ENCODE measurements around the gene TPH2.

Gene TPH2

DNA sequence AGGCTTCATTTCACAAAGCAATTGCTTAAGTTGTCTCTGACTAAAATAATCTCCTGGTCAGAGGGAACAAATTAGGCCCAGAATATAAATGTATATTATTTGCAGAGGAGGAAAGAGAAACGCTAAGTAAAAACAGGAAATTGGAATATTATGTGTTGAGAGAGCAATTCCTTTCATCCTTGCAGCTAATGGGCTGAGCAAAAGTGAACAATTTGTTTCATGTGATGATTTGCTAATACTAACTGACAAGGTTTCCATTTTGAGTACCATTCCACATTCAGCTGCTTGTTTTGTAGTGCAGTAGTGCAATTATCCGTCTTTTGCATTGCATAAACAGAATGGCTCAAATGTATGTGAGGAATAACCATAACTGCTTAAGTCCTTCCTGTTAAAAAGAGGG is 103.2 kb downstream of the TPH2 start:
- no peak for TF ChIP-seq TARDBP (IDR thresholded peaks at IDR 0.05)
- no peak for TF ChIP-seq FOXK2 (IDR thresholded peaks at IDR 0.05)
- no peak for TF ChIP-seq ELF4 (IDR thresholded peaks at IDR 0.05)
- TF ChIP-seq HDGF (IDR thresholded peaks at IDR 0.05; ENCODE audit: borderline replicate concordance) = no peak
- no peak for TF ChIP-seq NFRKB (IDR thresholded peaks at IDR 0.05)
- no peak for TF ChIP-seq ZNF384 (IDR thresholded peaks at IDR 0.05)
- no peak for TF ChIP-seq LEF1 (IDR thresholded peaks at IDR 0.05; ENCODE audit: borderline replicate concordance)
- no peak for TF ChIP-seq BHLHE40 (IDR thresholded peaks at IDR 0.05; ENCODE audit: borderline replicate concordance)
- TF ChIP-seq SP1 (IDR thresholded peaks at IDR 0.05) = no peak
- TF ChIP-seq, protein P1, sequence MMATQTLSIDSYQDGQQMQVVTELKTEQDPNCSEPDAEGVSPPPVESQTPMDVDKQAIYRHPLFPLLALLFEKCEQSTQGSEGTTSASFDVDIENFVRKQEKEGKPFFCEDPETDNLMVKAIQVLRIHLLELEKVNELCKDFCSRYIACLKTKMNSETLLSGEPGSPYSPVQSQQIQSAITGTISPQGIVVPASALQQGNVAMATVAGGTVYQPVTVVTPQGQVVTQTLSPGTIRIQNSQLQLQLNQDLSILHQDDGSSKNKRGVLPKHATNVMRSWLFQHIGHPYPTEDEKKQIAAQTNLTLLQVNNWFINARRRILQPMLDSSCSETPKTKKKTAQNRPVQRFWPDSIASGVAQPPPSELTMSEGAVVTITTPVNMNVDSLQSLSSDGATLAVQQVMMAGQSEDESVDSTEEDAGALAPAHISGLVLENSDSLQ (IDR thresholded peaks at IDR 0.05) = no peak
- no peak for TF ChIP-seq FOXM1 (IDR thresholded peaks at IDR 0.05; ENCODE audit: borderline replicate concordance)
- TF ChIP-seq ARNT (IDR thresholded peaks at IDR 0.05) = no peak
- TF ChIP-seq CTBP1 (IDR thresholded peaks at IDR 0.05; ENCODE audit: borderline replicate concordance) = no peak
- TF ChIP-seq L3MBTL2 (conservative IDR thresholded peaks at IDR 0.05) = no peak
- TF ChIP-seq SUZ12 (IDR thresholded peaks at IDR 0.05) = no peak
- no peak for DNase-seq (ENCODE audit: extremely low spot score)
- ChIA-PET CTCF (no interaction called here), POLR2A (no interaction called here)

DNA sequence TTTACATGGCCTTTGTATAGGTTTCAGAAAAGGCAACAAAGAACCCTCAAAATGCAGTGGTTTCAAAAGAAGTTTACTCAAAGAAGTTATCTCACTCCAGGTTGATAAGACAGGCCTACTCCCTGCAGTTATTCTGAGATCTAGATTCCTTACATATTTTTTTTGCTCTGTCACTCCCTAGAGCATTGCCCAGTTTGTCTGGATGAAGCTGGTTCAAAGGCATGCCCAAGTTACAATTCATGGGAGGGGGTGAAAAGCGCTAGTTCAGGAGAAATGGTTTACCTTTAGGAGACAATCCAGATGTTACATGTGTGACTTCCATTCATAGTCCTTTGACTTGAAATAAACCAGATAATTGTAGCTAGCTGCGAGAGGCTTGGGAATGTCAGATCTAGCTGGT is 115.0 kb downstream of the TPH2 start:
- CTCF ChIA-PET = interaction anchor here (0.7 kb wide), 1 partner anchor 159 kb away, joined by 3 read pairs; no protein-coding TSS in a partner anchor
- DNase-seq (ENCODE audit: extremely low spot score) = no peak
- POLR2A ChIA-PET = no interaction called here
- TF ChIP-seq CTBP1 (IDR thresholded peaks at IDR 0.05; ENCODE audit: borderline replicate concordance) (no peak), ELF4 (IDR thresholded peaks at IDR 0.05) (no peak), NFRKB (IDR thresholded peaks at IDR 0.05) (no peak), HDGF (IDR thresholded peaks at IDR 0.05; ENCODE audit: borderline replicate concordance) (no peak), FOXM1 (IDR thresholded peaks at IDR 0.05; ENCODE audit: borderline replicate concordance) (no peak), LEF1 (IDR thresholded peaks at IDR 0.05; ENCODE audit: borderline replicate concordance) (no peak), ZNF384 (IDR thresholded peaks at IDR 0.05) (no peak), ARNT (IDR thresholded peaks at IDR 0.05) (no peak), SP1 (IDR thresholded peaks at IDR 0.05) (no peak), L3MBTL2 (conservative IDR thresholded peaks at IDR 0.05) (no peak), SUZ12 (IDR thresholded peaks at IDR 0.05) (no peak), FOXA1 (IDR thresholded peaks at IDR 0.05) (no peak), FOXK2 (IDR thresholded peaks at IDR 0.05) (no peak), TARDBP (IDR thresholded peaks at IDR 0.05) (no peak), BHLHE40 (IDR thresholded peaks at IDR 0.05; ENCODE audit: borderline replicate concordance) (no peak)
- TF ChIP-seq, protein P1 (IDR thresholded peaks at IDR 0.05) = no peak

DNA sequence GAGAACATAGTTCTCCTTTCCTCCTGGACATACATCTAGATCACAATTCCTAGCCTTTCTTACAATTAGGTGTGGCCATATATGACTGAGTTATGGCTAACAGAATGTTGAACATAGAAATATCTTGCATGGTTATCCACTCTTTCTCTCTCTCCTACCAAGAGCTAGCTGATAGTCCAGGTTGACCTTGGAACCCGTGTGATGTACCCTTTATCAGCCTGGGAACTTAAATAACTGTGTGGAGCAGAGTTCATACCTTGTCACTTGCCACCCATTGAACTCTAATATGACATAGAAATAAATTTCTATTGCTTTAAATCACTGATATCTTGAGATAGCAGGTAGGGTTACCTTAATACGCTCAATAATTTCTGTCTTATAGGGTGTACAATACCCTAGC is 115.9 kb downstream of the TPH2 start:
- ChIA-PET CTCF (interaction anchor here (0.5 kb wide), 1 partner anchor 138 kb away, joined by 3 read pairs; no protein-coding TSS in a partner anchor), POLR2A (no interaction called here)
- DNase-seq (ENCODE audit: extremely low spot score) = no peak
- TF ChIP-seq L3MBTL2 (conservative IDR thresholded peaks at IDR 0.05) (no peak), TARDBP (IDR thresholded peaks at IDR 0.05) (no peak), ZNF384 (IDR thresholded peaks at IDR 0.05) (no peak), FOXK2 (IDR thresholded peaks at IDR 0.05) (no peak), ELF4 (IDR thresholded peaks at IDR 0.05) (no peak), BHLHE40 (IDR thresholded peaks at IDR 0.05; ENCODE audit: borderline replicate concordance) (no peak), ARNT (IDR thresholded peaks at IDR 0.05) (no peak), NFRKB (IDR thresholded peaks at IDR 0.05) (no peak), CTBP1 (IDR thresholded peaks at IDR 0.05; ENCODE audit: borderline replicate concordance) (no peak), LEF1 (IDR thresholded peaks at IDR 0.05; ENCODE audit: borderline replicate concordance) (no peak), HDGF (IDR thresholded peaks at IDR 0.05; ENCODE audit: borderline replicate concordance) (no peak), SP1 (IDR thresholded peaks at IDR 0.05) (no peak), FOXM1 (IDR thresholded peaks at IDR 0.05; ENCODE audit: borderline replicate concordance) (no peak), FOXA1 (IDR thresholded peaks at IDR 0.05) (no peak), SUZ12 (IDR thresholded peaks at IDR 0.05) (no peak)
- TF ChIP-seq, protein P1 (IDR thresholded peaks at IDR 0.05) = no peak

DNA sequence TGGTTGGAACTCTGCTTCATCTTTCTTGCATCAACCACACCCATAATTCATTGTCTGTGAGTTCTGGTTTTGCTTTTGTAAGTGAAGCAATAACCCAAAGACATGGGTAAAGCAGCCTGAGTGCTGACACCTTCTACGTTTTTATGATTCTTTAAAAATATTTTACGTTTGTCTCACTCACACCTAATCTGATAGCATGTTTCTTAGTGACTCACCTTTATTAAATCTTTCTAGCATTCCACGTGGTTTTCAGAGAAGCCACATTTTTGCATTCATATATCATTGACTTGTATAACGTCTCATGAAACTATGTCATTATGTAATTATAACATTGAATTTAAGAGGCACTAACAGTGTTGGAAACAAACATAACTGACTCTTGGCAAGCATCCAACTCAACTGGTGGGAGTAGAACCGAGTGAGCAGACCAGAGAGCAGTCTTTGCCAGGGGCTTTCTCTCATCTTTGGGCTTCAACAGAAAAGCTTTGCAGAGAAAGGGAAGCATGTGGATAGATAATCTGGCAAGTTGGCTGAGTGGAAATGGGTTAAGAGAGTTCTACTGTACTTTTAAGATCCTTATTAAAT is 118.8 kb downstream of the TPH2 start:
- POLR2A ChIA-PET = no interaction called here

More for the DNA sequence above, 118.8 kb downstream of the TPH2 start:
- CTCF ChIA-PET = no interaction called here
- TF ChIP-seq, protein P1 (IDR thresholded peaks at IDR 0.05) = no peak
- TF ChIP-seq NFRKB (IDR thresholded peaks at IDR 0.05) (no peak), LEF1 (IDR thresholded peaks at IDR 0.05; ENCODE audit: borderline replicate concordance) (no peak), FOXK2 (IDR thresholded peaks at IDR 0.05) (no peak), FOXM1 (IDR thresholded peaks at IDR 0.05; ENCODE audit: borderline replicate concordance) (no peak), SP1 (IDR thresholded peaks at IDR 0.05) (no peak), ZNF384 (IDR thresholded peaks at IDR 0.05) (no peak), L3MBTL2 (conservative IDR thresholded peaks at IDR 0.05) (no peak), ARNT (IDR thresholded peaks at IDR 0.05) (no peak), BHLHE40 (IDR thresholded peaks at IDR 0.05; ENCODE audit: borderline replicate concordance) (no peak), TARDBP (IDR thresholded peaks at IDR 0.05) (no peak), ELF4 (IDR thresholded peaks at IDR 0.05) (no peak), CTBP1 (IDR thresholded peaks at IDR 0.05; ENCODE audit: borderline replicate concordance) (no peak), FOXA1 (IDR thresholded peaks at IDR 0.05) (no peak), SUZ12 (IDR thresholded peaks at IDR 0.05) (no peak), HDGF (IDR thresholded peaks at IDR 0.05; ENCODE audit: borderline replicate concordance) (no peak)
- no peak for DNase-seq (ENCODE audit: extremely low spot score)
